ENCODE measurements around the gene POLA2.

POLA2 gene

DNA sequence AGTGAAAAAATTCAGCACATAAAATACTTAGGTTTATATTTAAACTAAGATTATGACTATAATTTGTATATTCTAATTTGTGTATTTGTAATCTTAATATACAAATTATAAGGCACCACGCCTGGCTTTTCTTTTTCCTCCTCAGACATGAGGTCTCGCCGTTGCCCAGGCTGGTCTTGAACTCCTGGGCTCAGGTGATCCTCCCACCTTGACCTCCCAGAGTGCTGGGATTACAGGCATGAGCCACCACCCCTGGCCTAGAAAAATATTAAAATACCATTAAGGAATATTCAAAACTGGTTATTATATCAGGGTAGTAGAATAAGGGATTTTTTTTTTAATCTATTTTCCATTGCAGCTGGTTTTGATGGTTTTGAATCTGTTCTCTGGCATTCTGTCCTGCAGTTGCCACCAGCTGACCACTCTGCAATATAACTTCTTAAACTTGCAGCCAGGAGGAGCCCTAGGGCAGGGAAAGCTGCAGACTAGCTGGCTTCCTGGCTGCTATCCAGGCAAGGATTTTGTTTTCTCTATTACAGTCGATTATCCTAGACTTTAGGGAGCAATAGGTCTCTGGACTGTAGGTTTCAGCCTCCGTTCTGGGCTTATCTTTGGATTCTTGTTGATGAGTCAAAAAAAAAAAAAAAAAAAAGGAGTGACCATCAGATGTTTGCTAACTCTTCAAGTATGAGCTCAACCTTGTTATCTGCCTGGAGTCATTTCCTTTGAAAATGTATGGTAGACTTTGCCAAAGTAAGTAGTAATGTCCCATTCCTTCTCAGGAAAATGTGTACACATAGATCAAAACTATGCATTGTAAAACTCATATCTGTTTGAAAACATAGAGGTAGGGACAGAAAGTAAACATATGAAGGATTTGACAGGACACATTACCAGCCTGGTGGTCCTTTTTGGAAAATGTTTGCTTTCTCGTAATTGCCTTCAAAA is 13.2 kb downstream of the POLA2 start:
- no peak overlapping the region for H3K27ac ChIP-seq (ENCODE audit: low read length)
- H3K4me3 ChIP-seq (ENCODE audit: low read length): no peak overlapping the region
- no peaks in the 10 kb centered on the region for H3K27me3 ChIP-seq (ENCODE audit: control insufficient read depth, insufficient read depth, low read length)
- H3K36me3 ChIP-seq (ENCODE audit: control insufficient read depth, low read depth, low read length): peaks cover 53% of the 10 kb centered on the region
- H3K9me3 ChIP-seq (ENCODE audit: control insufficient read depth, low read depth, low read length): no peaks in the 10 kb centered on the region
- no peaks in the 10 kb centered on the region for H3K4me1 ChIP-seq (ENCODE audit: control insufficient read depth, low read depth, low read length)
- no peak overlapping the region for H3K9ac ChIP-seq (ENCODE audit: low read length)

DNA sequence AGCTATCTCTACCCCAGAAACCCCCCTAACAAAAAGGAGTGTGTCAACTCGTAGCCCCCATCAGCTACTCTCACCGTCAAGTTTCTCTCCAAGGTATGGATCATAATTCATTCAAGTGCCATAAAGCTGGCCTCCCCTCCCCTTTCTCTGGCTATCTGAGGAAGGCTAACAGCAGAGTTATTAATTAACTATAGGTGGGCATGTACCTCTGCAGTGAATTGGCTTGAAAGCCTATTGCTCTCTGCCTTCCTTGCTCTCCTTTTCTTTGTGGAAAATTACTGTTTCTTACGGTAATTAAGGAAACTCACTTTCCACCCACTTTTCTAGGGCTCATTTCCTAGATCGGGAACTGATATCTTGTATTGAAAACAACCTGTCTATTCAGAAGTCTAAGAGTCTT is 14.1 kb downstream of the POLA2 start:
- H3K4me1 ChIP-seq (ENCODE audit: control insufficient read depth, low read depth, low read length): no peaks in the 10 kb centered on the region
- peaks cover 55% of the 10 kb centered on the region for H3K36me3 ChIP-seq (ENCODE audit: control insufficient read depth, low read depth, low read length)
- no peaks in the 10 kb centered on the region for H3K27me3 ChIP-seq (ENCODE audit: control insufficient read depth, insufficient read depth, low read length)
- H3K4me3 ChIP-seq (ENCODE audit: low read length): no peak overlapping the region
- no peak overlapping the region for H3K27ac ChIP-seq (ENCODE audit: low read length)
- no peak overlapping the region for H3K9ac ChIP-seq (ENCODE audit: low read length)
- H3K9me3 ChIP-seq (ENCODE audit: control insufficient read depth, low read depth, low read length): no peaks in the 10 kb centered on the region

- no peaks in the 10 kb centered on the region for H3K27me3 ChIP-seq (ENCODE audit: control insufficient read depth, insufficient read depth, low read length)
Measured at GRCh38 chr11:65277631-65278277, 16.0 kb downstream of the POLA2 start.

DNA sequence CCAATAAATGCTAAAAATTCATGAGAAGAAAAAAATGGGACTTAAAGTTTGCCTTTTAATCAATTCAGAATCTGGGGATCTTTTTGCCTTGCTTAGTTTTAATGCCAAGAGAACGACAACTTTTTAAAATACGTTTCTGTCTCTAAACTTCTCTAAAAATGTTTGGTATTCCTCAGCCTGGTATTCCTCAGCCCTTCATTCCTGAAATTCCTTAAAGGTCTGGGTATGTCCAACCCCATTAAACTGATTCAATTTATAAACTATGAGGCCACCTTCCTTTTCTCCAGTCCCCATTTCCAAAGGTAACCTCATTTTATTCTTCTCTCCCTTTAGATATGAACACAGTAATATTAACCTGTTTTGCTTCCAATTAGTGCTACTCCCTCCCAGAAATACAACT is 16.6 kb downstream of the POLA2 start:
- Histone ChIP-seq H3K9me3 (ENCODE audit: control insufficient read depth, low read depth, low read length) (no peaks in the 10 kb centered on the region), H3K4me3 (ENCODE audit: low read length) (no peak overlapping the region), H3K27ac (ENCODE audit: low read length) (no peak overlapping the region), H3K4me1 (ENCODE audit: control insufficient read depth, low read depth, low read length) (no peaks in the 10 kb centered on the region), H3K36me3 (ENCODE audit: control insufficient read depth, low read depth, low read length) (peaks cover 75% of the 10 kb centered on the region), H3K27me3 (ENCODE audit: control insufficient read depth, insufficient read depth, low read length) (no peaks in the 10 kb centered on the region), H3K9ac (ENCODE audit: low read length) (no peak overlapping the region)

More at GRCh38 chr11:65277631-65278277, 16.0 kb downstream of the POLA2 start:
- Histone ChIP-seq H3K9me3 (ENCODE audit: control insufficient read depth, low read depth, low read length) (no peaks in the 10 kb centered on the region), H3K27ac (ENCODE audit: low read length) (no peak overlapping the region), H3K4me1 (ENCODE audit: control insufficient read depth, low read depth, low read length) (no peaks in the 10 kb centered on the region), H3K4me3 (ENCODE audit: low read length) (no peak overlapping the region), H3K36me3 (ENCODE audit: control insufficient read depth, low read depth, low read length) (peaks cover 69% of the 10 kb centered on the region), H3K9ac (ENCODE audit: low read length) (no peak overlapping the region)

DNA sequence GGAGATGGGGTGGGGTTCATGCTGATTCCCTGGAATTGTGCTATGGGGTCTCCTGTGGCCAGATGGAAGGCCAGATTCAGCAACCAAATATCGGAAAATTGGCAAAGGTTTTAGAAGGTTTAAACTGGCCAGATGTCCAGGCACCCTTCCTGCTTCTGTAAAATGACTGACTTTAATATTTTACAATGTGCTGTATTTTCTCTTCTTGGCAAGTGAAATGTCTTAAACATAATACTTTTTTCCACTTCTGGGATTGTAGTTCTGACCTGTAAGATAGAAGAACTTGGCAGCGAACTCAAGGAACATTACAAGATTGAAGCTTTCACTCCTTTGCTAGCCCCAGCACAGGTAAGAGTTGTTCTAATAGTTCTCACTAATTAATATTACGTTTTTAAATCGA is 17.5 kb downstream of the POLA2 start:
- H3K4me1 ChIP-seq (ENCODE audit: control insufficient read depth, low read depth, low read length): no peaks in the 10 kb centered on the region
- no peak overlapping the region for H3K4me3 ChIP-seq (ENCODE audit: low read length)
- no peaks in the 10 kb centered on the region for H3K9me3 ChIP-seq (ENCODE audit: control insufficient read depth, low read depth, low read length)
- H3K27me3 ChIP-seq (ENCODE audit: control insufficient read depth, insufficient read depth, low read length): no peaks in the 10 kb centered on the region
- no peak overlapping the region for H3K9ac ChIP-seq (ENCODE audit: low read length)
- H3K27ac ChIP-seq (ENCODE audit: low read length): no peak overlapping the region
- peaks cover 84% of the 10 kb centered on the region for H3K36me3 ChIP-seq (ENCODE audit: control insufficient read depth, low read depth, low read length)

GRCh38 chr11:65279741-65280440 is 18.1 kb downstream of the POLA2 start:
- H3K36me3 ChIP-seq (ENCODE audit: control insufficient read depth, low read depth, low read length): peaks cover 86% of the 10 kb centered on the region
- no peaks in the 10 kb centered on the region for H3K9me3 ChIP-seq (ENCODE audit: control insufficient read depth, low read depth, low read length)
- H3K4me1 ChIP-seq (ENCODE audit: control insufficient read depth, low read depth, low read length): no peaks in the 10 kb centered on the region
- H3K9ac ChIP-seq (ENCODE audit: low read length): no peak overlapping the region
- H3K4me3 ChIP-seq (ENCODE audit: low read length): no peak overlapping the region
- no peaks in the 10 kb centered on the region for H3K27me3 ChIP-seq (ENCODE audit: control insufficient read depth, insufficient read depth, low read length)
- no peak overlapping the region for H3K27ac ChIP-seq (ENCODE audit: low read length)

- H3K4me1 ChIP-seq (ENCODE audit: control insufficient read depth, low read depth, low read length): no peaks in the 10 kb centered on the region
- H3K36me3 ChIP-seq (ENCODE audit: control insufficient read depth, low read depth, low read length): peaks cover 92% of the 10 kb centered on the region
- no peak overlapping the region for H3K4me3 ChIP-seq (ENCODE audit: low read length)
- H3K9me3 ChIP-seq (ENCODE audit: control insufficient read depth, low read depth, low read length): no peaks in the 10 kb centered on the region
- H3K27ac ChIP-seq (ENCODE audit: low read length): no peak overlapping the region
- no peak overlapping the region for H3K9ac ChIP-seq (ENCODE audit: low read length)
- H3K27me3 ChIP-seq (ENCODE audit: control insufficient read depth, insufficient read depth, low read length): no peaks in the 10 kb centered on the region
Measured at GRCh38 chr11:65280646-65281045, 18.9 kb downstream of the POLA2 start.

GRCh38 chr11:65286686-65287085 is 24.9 kb downstream of the POLA2 start:
- H3K27ac ChIP-seq (ENCODE audit: low read length): no peak overlapping the region
- no peak overlapping the region for H3K9ac ChIP-seq (ENCODE audit: low read length)
- H3K9me3 ChIP-seq (ENCODE audit: control insufficient read depth, low read depth, low read length): no peaks in the 10 kb centered on the region
- H3K4me1 ChIP-seq (ENCODE audit: control insufficient read depth, low read depth, low read length): no peaks in the 10 kb centered on the region
- no peak overlapping the region for H3K4me3 ChIP-seq (ENCODE audit: low read length)
- H3K27me3 ChIP-seq (ENCODE audit: control insufficient read depth, insufficient read depth, low read length): no peaks in the 10 kb centered on the region
- peaks cover 83% of the 10 kb centered on the region for H3K36me3 ChIP-seq (ENCODE audit: control insufficient read depth, low read depth, low read length)

- Histone ChIP-seq H3K27me3 (ENCODE audit: control insufficient read depth, insufficient read depth, low read length) (no peaks in the 10 kb centered on the region), H3K4me3 (ENCODE audit: low read length) (no peak overlapping the region), H3K9me3 (ENCODE audit: control insufficient read depth, low read depth, low read length) (no peaks in the 10 kb centered on the region), H3K36me3 (ENCODE audit: control insufficient read depth, low read depth, low read length) (peaks cover 78% of the 10 kb centered on the region), H3K4me1 (ENCODE audit: control insufficient read depth, low read depth, low read length) (no peaks in the 10 kb centered on the region), H3K9ac (ENCODE audit: low read length) (no peak overlapping the region), H3K27ac (ENCODE audit: low read length) (no peak overlapping the region)
Measured at GRCh38 chr11:65287601-65288000, 25.8 kb downstream of the POLA2 start.

DNA sequence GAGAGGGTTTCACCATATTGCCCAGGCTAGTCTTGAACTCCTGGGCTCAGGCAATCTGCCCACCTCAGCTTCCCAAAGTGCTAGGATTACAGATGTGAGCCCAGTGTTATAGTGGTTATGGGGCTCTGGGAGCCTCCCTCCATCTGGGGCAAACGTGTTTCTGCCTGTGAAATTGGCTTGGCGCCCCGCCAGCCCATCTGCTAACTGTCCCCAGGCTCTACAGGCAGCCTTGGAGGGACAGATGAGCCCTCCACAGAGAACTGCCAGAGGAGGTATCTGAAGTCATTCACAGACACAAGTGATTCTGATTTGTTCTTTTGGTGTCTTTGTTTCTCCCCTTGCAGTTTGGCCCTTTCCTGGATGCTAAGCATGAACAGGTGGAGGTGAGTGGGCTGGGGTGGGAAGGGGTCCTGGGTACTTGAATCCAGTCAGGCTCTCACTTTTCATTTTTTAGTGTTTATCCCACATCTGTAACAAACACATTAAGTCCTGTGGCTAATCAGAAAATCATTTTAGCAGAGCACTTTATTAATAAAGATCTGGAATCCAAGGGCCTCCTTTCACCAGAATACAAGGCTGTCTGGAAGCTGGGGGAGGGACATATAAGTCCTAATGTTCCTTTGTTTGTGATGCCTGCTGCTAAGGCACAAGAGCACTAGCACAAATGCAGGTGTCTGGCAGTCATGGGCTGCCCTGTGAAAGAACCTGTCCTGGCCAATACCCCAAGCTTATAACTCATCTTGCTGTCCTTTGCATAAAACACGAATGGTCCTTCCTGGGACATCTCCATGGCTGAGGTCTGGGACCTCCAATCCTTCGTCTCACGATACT is 27.2 kb downstream of the POLA2 start:
- Histone ChIP-seq H3K36me3 (ENCODE audit: control insufficient read depth, low read depth, low read length) (peaks cover 71% of the 10 kb centered on the region), H3K27me3 (ENCODE audit: control insufficient read depth, insufficient read depth, low read length) (no peaks in the 10 kb centered on the region), H3K9ac (ENCODE audit: low read length) (no peak overlapping the region), H3K27ac (ENCODE audit: low read length) (no peak overlapping the region), H3K9me3 (ENCODE audit: control insufficient read depth, low read depth, low read length) (no peaks in the 10 kb centered on the region), H3K4me1 (ENCODE audit: control insufficient read depth, low read depth, low read length) (no peaks in the 10 kb centered on the region), H3K4me3 (ENCODE audit: low read length) (no peak overlapping the region)
